AG04450 (cell line): Measurements from ENCODE around the gene MYL12A. TPM values are rescaled to one million over a fixed set of nuclear protein-coding genes. Genes with fewer than 3 reads are reported as not detected.

Experiments used
- CTCF ChIA-PET: fragments of 300-600, 350-600 bp; formaldehyde crosslinking; extraction: SDS; loops from one replicate; lab custom pipeline; 2022; ENCODE audit warnings: antibody characterized with exemption, inconsistent platforms; lab: Charles Lee
- POLR2A ChIA-PET: fragments of 350-600 bp; formaldehyde crosslinking; extraction: SDS; loops from one replicate; lab custom pipeline; 2021; ENCODE audit warnings: antibody characterized with exemption, inconsistent platforms; lab: Yijun Ruan, JAX
- DNase-seq: peaks from one replicate; pipeline ENCODE4 v3.0.0-alpha.2; 2011; ENCODE audit warnings: low read depth, low spot score
- H3K27ac ChIP-seq: one replicate; pipeline ENCODE4 v1.5.1; 2012; ENCODE audit warnings: low read depth, low read length, control low read depth
- H3K27me3 ChIP-seq: one replicate; pipeline ENCODE4 v1.6.0; 2012; ENCODE audit warnings: low read length; ENCODE audit not compliant: control insufficient read depth, insufficient read depth
- H3K4me3 ChIP-seq: 2 replicates; pipeline ENCODE4 v1.5.1; 2011; ENCODE audit warnings: mild to moderate bottlenecking, low read depth, low read length, control low read depth
- H3K9me3 ChIP-seq: 2 replicates; pipeline ENCODE4 v1.5.1; 2012; ENCODE audit warnings: low read length; ENCODE audit not compliant: control insufficient read depth, insufficient read depth
- polyA plus RNA-seq: library from polyadenylated mRNA; depleted of rRNA; stranded (reverse); fragments of >200 nt; gene quantifications from 2 replicates; pipeline ENCODE4 v1.2.3, GENCODE V29; 2011
- TF ChIP-seq, protein P1 (sequence below): IDR thresholded peaks from 2 replicates; pipeline ENCODE4 v1.5.1; 2011; ENCODE audit warnings: low read depth, low read length, control low read depth, inconsistent platforms

Gene MYL12A
- polyA plus RNA-seq, 1 experiment, result 751 TPM

DNA sequence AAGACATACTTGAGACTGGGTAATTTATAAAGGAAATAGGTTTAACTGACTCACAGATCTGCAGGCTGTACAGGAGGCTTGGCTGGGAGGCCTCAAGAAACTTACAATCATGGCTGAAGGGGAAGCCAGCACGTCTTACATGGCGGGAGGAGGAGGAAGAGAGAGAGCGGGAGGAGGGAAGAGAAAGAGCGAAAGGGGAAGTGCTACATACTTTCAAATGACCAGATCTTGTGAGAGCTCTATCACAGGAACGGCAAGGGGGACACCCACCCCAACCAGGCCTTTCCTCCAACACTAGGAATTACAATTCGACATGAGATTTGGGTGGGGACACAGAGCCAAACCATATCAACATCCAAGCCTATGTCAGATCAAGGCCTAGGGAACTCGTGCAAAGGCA is 38.6 kb downstream of the MYL12A start:
- DNase-seq, result no peak
- H3K27ac ChIP-seq, result no peak overlapping the region
- TF ChIP-seq, protein P1, sequence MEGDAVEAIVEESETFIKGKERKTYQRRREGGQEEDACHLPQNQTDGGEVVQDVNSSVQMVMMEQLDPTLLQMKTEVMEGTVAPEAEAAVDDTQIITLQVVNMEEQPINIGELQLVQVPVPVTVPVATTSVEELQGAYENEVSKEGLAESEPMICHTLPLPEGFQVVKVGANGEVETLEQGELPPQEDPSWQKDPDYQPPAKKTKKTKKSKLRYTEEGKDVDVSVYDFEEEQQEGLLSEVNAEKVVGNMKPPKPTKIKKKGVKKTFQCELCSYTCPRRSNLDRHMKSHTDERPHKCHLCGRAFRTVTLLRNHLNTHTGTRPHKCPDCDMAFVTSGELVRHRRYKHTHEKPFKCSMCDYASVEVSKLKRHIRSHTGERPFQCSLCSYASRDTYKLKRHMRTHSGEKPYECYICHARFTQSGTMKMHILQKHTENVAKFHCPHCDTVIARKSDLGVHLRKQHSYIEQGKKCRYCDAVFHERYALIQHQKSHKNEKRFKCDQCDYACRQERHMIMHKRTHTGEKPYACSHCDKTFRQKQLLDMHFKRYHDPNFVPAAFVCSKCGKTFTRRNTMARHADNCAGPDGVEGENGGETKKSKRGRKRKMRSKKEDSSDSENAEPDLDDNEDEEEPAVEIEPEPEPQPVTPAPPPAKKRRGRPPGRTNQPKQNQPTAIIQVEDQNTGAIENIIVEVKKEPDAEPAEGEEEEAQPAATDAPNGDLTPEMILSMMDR, result no peak
- H3K9me3 ChIP-seq, result no peaks in the 10 kb centered on the region
- CTCF ChIA-PET, result interaction anchor here (1.1 to 6.5 kb wide), 2 partner anchors 308 to 379 kb away, joined by 4 to 103 read pairs; no protein-coding TSS in a partner anchor
- POLR2A ChIA-PET, result no interaction called here
- H3K4me3 ChIP-seq, result no peak overlapping the region
- no peaks in the 10 kb centered on the region for H3K27me3 ChIP-seq

DNA sequence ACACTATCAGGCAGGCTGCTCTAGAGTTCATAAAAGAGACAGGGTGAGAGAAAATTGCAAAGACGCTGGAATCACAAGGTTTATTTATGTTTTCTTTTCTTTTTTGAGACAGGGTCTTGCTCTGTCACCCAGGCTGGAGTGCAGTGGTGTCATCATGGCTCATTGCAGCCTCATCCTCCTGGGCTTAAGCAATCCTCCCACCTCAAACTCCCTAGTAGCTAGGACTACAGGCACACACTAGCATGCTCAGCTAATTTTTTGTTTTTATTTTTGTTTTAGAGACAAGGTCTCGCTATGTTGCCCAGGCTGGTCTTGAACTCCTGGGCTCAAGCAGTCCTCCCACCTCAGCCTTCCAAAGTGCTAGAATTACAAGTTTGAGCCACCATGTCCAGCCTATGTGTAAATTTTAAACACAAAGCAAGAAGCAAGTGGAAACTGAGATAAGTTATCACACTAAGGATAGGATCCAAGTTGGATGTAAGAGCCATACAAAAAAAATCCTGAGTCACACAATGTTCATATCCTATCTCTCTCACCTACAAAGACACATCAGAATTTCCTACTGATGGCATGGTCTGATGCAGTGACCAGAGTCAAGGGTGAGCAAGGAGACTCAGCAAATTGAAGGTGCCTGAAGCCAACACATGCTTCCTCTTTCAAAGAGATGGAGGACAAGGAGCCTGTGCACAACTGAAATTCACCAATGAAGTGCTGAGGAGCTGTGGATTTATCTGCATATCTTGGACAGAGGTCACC is 45.8 kb downstream of the MYL12A start:
- DNase-seq, result no peak
- TF ChIP-seq, protein P1, result no peak
- Histone ChIP-seq H3K4me3 (no peak overlapping the region), H3K27me3 (no peaks in the 10 kb centered on the region), H3K9me3 (peaks cover 3% of the 10 kb centered on the region), H3K27ac (no peak overlapping the region)
- ChIA-PET CTCF (interaction anchor here (0.8 kb wide), 1 partner anchor 9 kb away, joined by 3 read pairs; no protein-coding TSS in a partner anchor), POLR2A (no interaction called here)

GRCh38 chr18:3294435-3295080 is 47.0 kb downstream of the MYL12A start:
- peaks cover 3% of the 10 kb centered on the region for H3K9me3 ChIP-seq
- H3K4me3 ChIP-seq, result no peak overlapping the region
- no peak overlapping the region for H3K27ac ChIP-seq
- POLR2A ChIA-PET, result no interaction called here
- CTCF ChIA-PET, result interaction anchor here (0.6 to 5.2 kb wide), 2 partner anchors 13 to 371 kb away, joined by 10 to 33 read pairs; no protein-coding TSS in a partner anchor
- TF ChIP-seq, protein P1, result no peak
- no peak for DNase-seq
- peaks cover 3% of the 10 kb centered on the region for H3K27me3 ChIP-seq

- ChIA-PET CTCF (interaction anchor here (0.6 to 5.2 kb wide), 16 partner anchors 9 to 701 kb away, joined by 3 to 33 read pairs (median 4); no protein-coding TSS in a partner anchor), POLR2A (interaction anchor here (0.8 to 1.5 kb wide), 2 partner anchors 50 to 328 kb away, joined by 3 read pairs; partner anchors contain the start of gene MYL12A)
- H3K27ac ChIP-seq, result no peak overlapping the region
- peak overlapping the region; percentile 68 for H3K4me3 ChIP-seq
- TF ChIP-seq, protein P1, result peak; percentile 29
- peaks cover 3% of the 10 kb centered on the region for H3K9me3 ChIP-seq
- H3K27me3 ChIP-seq, result peaks cover 3% of the 10 kb centered on the region
- peak; percentile 66 for DNase-seq
Measured at GRCh38 chr18:3297025-3297984, 49.7 kb downstream of the MYL12A start.
